ENCODE results near the gene ABCC5. TPM values are rescaled to one million over a fixed set of nuclear protein-coding genes. Genes with fewer than 3 reads are reported as not detected.

Gene ABCC5
- total RNA-seq, 1 donor from 2014 or later, result 67.5 TPM

DNA sequence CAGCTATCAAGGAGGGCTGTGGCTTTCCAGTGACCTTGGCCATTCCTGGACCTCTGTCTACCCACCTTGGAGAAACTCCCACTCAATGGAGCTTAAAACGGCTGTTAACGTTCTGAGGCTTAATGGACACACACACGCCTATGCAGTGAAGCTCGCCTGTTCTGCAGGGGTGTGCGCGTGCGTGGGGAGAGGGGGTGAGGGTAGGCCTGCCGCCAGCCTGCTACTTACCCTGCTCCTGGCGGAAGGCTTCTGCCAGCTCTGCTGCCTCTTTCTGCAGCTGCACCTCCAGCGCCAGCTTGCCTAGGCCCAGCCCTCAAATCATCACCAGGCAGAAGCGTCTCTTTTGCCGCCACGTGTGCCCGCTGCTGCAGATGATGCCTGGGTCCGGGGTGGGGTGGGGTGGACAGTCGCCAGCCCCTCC lies 109.8 kb downstream of the ABCC5 start:
- no peaks in the 10 kb centered on the region for H3K4me1 ChIP-seq
- H3K4me3 ChIP-seq, result no peak overlapping the region
- no peaks in the 10 kb centered on the region for H3K9me3 ChIP-seq
- H3K27me3 ChIP-seq, result no peaks in the 10 kb centered on the region
- H3K27ac ChIP-seq, result no peak overlapping the region
- no peaks in the 10 kb centered on the region for H3K36me3 ChIP-seq
- no peak for DNase-seq (ENCODE audit: extremely low spot score in 2 of 2)
- TF ChIP-seq POLR2AphosphoS5 (IDR thresholded peaks at IDR 0.05; ENCODE audit: insufficient read depth in 1 of 2, low read depth in 1 of 2) (no peak), POLR2A (IDR thresholded peaks at IDR 0.05) (no peak)
- TF ChIP-seq, protein P1, sequence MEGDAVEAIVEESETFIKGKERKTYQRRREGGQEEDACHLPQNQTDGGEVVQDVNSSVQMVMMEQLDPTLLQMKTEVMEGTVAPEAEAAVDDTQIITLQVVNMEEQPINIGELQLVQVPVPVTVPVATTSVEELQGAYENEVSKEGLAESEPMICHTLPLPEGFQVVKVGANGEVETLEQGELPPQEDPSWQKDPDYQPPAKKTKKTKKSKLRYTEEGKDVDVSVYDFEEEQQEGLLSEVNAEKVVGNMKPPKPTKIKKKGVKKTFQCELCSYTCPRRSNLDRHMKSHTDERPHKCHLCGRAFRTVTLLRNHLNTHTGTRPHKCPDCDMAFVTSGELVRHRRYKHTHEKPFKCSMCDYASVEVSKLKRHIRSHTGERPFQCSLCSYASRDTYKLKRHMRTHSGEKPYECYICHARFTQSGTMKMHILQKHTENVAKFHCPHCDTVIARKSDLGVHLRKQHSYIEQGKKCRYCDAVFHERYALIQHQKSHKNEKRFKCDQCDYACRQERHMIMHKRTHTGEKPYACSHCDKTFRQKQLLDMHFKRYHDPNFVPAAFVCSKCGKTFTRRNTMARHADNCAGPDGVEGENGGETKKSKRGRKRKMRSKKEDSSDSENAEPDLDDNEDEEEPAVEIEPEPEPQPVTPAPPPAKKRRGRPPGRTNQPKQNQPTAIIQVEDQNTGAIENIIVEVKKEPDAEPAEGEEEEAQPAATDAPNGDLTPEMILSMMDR (IDR thresholded peaks at IDR 0.05), result no peak
- intact Hi-C loops (cut with DNase I), result no loop called here

DNA sequence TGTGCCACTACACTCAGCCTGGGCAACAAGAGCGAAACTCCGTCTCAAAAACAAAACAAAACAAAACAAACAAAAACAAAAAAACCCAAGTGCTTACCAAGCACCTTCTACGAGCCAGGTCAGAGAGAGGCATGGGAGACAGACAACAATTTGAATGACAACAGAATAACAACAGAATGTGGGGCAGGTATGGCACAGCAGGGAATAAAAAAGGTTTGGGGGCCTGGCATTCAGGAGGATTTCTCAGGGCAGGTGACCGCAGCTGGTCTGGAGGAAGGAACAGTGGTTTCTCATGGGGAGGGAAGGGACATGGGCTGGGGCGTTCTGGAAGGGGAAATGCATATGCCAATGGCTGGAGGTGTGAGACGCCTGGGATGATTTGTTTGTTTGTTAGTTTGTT lies 110.5 kb downstream of the ABCC5 start:
- intact Hi-C loops (cut with DNase I), result no loop called here

DNA sequence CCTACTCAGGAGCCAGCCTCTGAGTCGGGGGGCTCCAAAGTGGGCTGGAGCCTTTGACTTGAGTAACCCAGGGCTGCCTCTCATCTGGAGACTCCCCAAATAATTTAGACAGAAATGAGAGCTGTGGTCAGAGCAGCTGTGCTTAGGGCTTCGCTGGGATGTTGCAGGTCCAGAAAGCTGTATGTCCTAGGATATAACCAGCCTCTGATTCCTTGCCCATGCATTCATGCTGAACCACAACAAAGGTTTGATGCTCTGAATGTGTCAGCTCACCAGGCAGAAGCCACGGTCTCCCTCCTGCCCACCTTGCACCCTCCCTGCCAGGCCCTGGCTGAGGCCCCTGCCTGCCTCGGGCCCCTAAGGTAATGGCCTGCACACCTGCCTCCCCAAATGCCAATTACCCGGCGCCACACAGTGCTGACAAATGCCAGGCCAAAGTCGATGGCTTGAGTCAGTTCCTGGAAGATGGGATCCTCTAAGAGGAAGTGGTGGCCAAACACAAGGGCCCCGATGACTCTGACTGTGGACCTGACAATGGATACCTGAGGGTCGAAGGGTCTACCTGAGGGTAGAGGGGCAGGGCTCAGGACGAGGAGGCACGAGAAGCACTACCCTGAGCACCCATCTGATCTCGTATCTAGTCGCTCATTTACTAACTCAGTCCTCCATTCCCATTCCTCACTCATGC lies 111.3 kb downstream of the ABCC5 start:
- Histone ChIP-seq H3K9me3 (no peaks in the 10 kb centered on the region), H3K4me3 (no peak overlapping the region), H3K4me1 (no peaks in the 10 kb centered on the region), H3K27ac (no peak overlapping the region), H3K27me3 (no peaks in the 10 kb centered on the region), H3K36me3 (no peaks in the 10 kb centered on the region)
- no peak for DNase-seq (ENCODE audit: extremely low spot score in 2 of 2)
- intact Hi-C loops (cut with DNase I), result no loop called here
- TF ChIP-seq POLR2A (IDR thresholded peaks at IDR 0.05) (no peak), POLR2AphosphoS5 (IDR thresholded peaks at IDR 0.05; ENCODE audit: insufficient read depth in 1 of 2, low read depth in 1 of 2) (no peak)
- TF ChIP-seq, protein P1 (IDR thresholded peaks at IDR 0.05), result no peak

More for the DNA sequence above, 110.5 kb downstream of the ABCC5 start:
- no peaks in the 10 kb centered on the region for H3K27me3 ChIP-seq
- TF ChIP-seq POLR2AphosphoS5 (IDR thresholded peaks at IDR 0.05; ENCODE audit: insufficient read depth in 1 of 2, low read depth in 1 of 2) (no peak), POLR2A (IDR thresholded peaks at IDR 0.05) (no peak)
- TF ChIP-seq, protein P1 (IDR thresholded peaks at IDR 0.05), result no peak
- no peaks in the 10 kb centered on the region for H3K9me3 ChIP-seq
- no peak overlapping the region for H3K27ac ChIP-seq
- no peak overlapping the region for H3K4me3 ChIP-seq
- DNase-seq (ENCODE audit: extremely low spot score in 2 of 2), result no peak
- no peaks in the 10 kb centered on the region for H3K4me1 ChIP-seq
- H3K36me3 ChIP-seq, result no peaks in the 10 kb centered on the region

DNA sequence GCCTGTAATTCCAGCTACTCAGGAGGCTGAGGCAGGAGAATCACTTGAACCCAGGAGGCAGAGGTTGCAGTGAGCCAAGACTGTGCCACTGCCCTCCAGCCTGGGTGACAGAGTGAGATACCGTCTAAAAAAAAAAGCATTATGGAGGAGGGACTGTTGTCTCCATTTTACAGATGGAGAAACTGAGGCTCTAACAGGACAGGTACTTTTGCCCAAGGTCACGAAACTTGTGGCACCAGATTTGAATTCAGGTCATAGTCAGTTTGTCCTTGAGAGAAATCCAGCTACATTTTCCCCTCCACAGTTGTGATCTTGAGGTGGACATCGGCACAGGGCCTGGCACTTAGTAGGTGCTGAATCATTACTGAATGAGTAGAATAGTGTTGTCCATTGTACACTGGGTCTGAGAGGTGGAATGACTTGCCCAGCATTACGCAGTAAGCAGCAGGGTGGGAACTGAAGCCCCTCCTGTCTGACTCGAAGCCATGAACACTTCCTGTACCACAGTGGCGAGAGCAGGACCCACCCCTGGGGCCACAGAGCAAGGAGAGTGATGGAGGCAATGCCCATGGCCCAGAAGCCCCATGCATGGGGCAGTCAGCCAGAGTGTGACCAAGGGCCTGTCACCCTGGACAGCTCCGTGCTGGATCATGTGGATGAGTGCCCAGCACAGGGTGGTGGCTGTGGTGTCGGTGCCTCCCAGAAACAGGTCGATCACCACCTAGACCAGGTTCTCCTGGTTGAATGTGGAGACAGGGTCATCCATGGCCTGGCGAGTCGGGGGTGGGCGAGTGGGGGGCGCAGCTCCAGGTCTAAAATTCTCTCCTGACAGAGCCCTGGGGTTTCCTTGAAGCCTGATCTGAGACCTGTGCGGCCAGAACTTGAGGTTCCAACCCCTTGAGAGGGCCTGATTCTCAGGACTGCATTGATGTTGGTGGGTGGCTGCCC lies 112.6 kb downstream of the ABCC5 start:
- H3K4me1 ChIP-seq, result no peaks in the 10 kb centered on the region
- no peaks in the 10 kb centered on the region for H3K27me3 ChIP-seq
- no peaks in the 10 kb centered on the region for H3K9me3 ChIP-seq
- no peak overlapping the region for H3K27ac ChIP-seq
- no peaks in the 10 kb centered on the region for H3K36me3 ChIP-seq
- intact Hi-C loops (cut with DNase I), result no loop called here
- TF ChIP-seq POLR2A (IDR thresholded peaks at IDR 0.05), result no peak
- no peak for TF ChIP-seq POLR2AphosphoS5 (IDR thresholded peaks at IDR 0.05; ENCODE audit: insufficient read depth in 1 of 2, low read depth in 1 of 2)
- TF ChIP-seq, protein P1 (IDR thresholded peaks at IDR 0.05), result no peak
- no peak for DNase-seq (ENCODE audit: extremely low spot score in 2 of 2)
- no peak overlapping the region for H3K4me3 ChIP-seq

Measured in vagina (tissue), 2 donors.